Activated B cell treated with CpG ODN at 0.5 μM for 24 hours (primary cell): ENCODE measurements around the gene CUX1. TPM values are rescaled to one million over a fixed set of nuclear protein-coding genes. Genes with fewer than 3 reads are reported as not detected.

Source experiments
- ATAC-seq: fragments of 200-7000 bp; cut with Tn5 transposase; one replicate; pipeline ENCODE4 v1.10.0; 2021; ENCODE audit warnings: low read depth, mild to moderate bottlenecking, moderate library complexity
- CTCF ChIA-PET: fragments of 350-600 bp; sonication (Branson Sonifier 250); formaldehyde crosslinking; loops from one replicate; lab custom pipeline; 2021; ENCODE audit warnings: antibody characterized with exemption; lab: Charles Lee
- POLR2A ChIA-PET: fragments of 350-600 bp; sonication (Branson Sonifier 250); formaldehyde crosslinking; loops from one replicate; lab custom pipeline; 2021; ENCODE audit warnings: antibody characterized with exemption; lab: Charles Lee
- DNase-seq: peaks from one replicate; pipeline ENCODE4 v3.0.0; 2022
- H3K27ac Mint-ChIP-seq: one replicate; pipeline ENCODE4 v1.8.0; 2020; ENCODE audit warnings: mixed read lengths
- H3K27me3 Mint-ChIP-seq: one replicate; pipeline ENCODE4 v1.8.0; 2021; ENCODE audit warnings: mixed read lengths
- H3K36me3 Mint-ChIP-seq: one replicate; pipeline ENCODE4 v1.8.0; 2021; ENCODE audit warnings: low read depth, mixed read lengths
- H3K4me1 Mint-ChIP-seq: one replicate; pipeline ENCODE4 v1.8.0; 2021; ENCODE audit warnings: mixed read lengths
- H3K4me3 Mint-ChIP-seq: one replicate; pipeline ENCODE4 v1.8.0; 2020; ENCODE audit warnings: mild to moderate bottlenecking, mixed read lengths
- H3K9me3 Mint-ChIP-seq: one replicate; pipeline ENCODE4 v1.8.0; 2020; ENCODE audit warnings: mixed read lengths
- intact Hi-C: fragments of 100-400 bp; cut with micrococcal nuclease; formaldehyde crosslinking; loops from one replicate; pipeline ENCODE4 v1.15.1; 2024
- total RNA-seq: library from RNA; stranded (reverse); gene quantifications from 2 replicates; pipeline ENCODE4 v1.2.3, GENCODE V29; 2022
- TF ChIP-seq, protein P1 (sequence below): fragments of 200-600 bp; IDR thresholded peaks from one replicate; pipeline ENCODE4 v1.8.0; 2022; ENCODE audit warnings: antibody characterized with exemption, mild to moderate bottlenecking

CUX1 gene
- total RNA-seq, 1 donor from 2014 or later, result 61.7 TPM

DNA sequence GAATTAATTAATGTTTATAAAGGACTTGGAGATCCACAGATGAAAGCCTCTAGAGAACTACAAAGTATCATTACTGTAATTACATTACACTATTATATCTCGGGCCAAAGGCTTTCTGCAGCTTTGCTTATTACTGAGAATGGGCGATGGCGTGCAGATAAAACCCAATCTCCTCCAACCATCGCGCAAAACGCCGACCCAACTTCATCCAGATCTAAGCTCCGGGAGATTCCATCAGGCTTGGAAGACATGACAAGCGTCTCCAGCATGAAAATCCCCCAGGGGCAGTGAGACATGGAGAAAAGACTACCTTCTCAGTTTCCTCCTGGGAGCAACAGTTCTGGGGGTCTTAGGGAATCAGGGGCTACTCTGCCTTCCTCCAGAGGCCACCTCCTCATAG, 42.2 kb upstream of the CUX1 start:
- H3K4me1 Mint-ChIP-seq, result no peaks in the 10 kb centered on the region
- intact Hi-C loops, result no loop called here
- no peak for ATAC-seq
- peaks cover 16% of the 10 kb centered on the region for H3K27me3 Mint-ChIP-seq
- TF ChIP-seq, protein P1, sequence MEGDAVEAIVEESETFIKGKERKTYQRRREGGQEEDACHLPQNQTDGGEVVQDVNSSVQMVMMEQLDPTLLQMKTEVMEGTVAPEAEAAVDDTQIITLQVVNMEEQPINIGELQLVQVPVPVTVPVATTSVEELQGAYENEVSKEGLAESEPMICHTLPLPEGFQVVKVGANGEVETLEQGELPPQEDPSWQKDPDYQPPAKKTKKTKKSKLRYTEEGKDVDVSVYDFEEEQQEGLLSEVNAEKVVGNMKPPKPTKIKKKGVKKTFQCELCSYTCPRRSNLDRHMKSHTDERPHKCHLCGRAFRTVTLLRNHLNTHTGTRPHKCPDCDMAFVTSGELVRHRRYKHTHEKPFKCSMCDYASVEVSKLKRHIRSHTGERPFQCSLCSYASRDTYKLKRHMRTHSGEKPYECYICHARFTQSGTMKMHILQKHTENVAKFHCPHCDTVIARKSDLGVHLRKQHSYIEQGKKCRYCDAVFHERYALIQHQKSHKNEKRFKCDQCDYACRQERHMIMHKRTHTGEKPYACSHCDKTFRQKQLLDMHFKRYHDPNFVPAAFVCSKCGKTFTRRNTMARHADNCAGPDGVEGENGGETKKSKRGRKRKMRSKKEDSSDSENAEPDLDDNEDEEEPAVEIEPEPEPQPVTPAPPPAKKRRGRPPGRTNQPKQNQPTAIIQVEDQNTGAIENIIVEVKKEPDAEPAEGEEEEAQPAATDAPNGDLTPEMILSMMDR, result no peak
- H3K9me3 Mint-ChIP-seq, result no peaks in the 10 kb centered on the region
- POLR2A ChIA-PET, result no interaction called here
- no peak for DNase-seq
- H3K36me3 Mint-ChIP-seq, result no peaks in the 10 kb centered on the region
- CTCF ChIA-PET, result no interaction called here
- no peak overlapping the region for H3K4me3 Mint-ChIP-seq
- H3K27ac Mint-ChIP-seq, result no peak overlapping the region

GRCh38 chr7:101778026-101778580, 39.3 kb upstream of the CUX1 start:
- Mint-ChIP-seq H3K27me3 (peaks cover 7% of the 10 kb centered on the region), H3K27ac (no peak overlapping the region), H3K4me1 (no peaks in the 10 kb centered on the region), H3K36me3 (no peaks in the 10 kb centered on the region), H3K4me3 (no peak overlapping the region), H3K9me3 (no peaks in the 10 kb centered on the region)
- ChIA-PET POLR2A (no interaction called here), CTCF (no interaction called here)
- intact Hi-C loops, result no loop called here
- ATAC-seq, result no peak
- TF ChIP-seq, protein P1, result no peak
- no peak for DNase-seq

GRCh38 chr7:101779267-101779666, 38.2 kb upstream of the CUX1 start:
- TF ChIP-seq, protein P1, result no peak
- no peaks in the 10 kb centered on the region for H3K9me3 Mint-ChIP-seq
- ChIA-PET POLR2A (interaction anchor here (0.7 kb wide), 1 partner anchor 74 kb away, joined by 3 read pairs; no protein-coding TSS in a partner anchor), CTCF (interaction anchor here (0.6 kb wide), 1 partner anchor 212 kb away, joined by 4 read pairs; no protein-coding TSS in a partner anchor)
- intact Hi-C loops, result no loop called here
- DNase-seq (no peak), ATAC-seq (no peak)
- no peaks in the 10 kb centered on the region for H3K36me3 Mint-ChIP-seq
- peaks cover 7% of the 10 kb centered on the region for H3K27me3 Mint-ChIP-seq
- no peak overlapping the region for H3K27ac Mint-ChIP-seq
- no peak overlapping the region for H3K4me3 Mint-ChIP-seq
- no peaks in the 10 kb centered on the region for H3K4me1 Mint-ChIP-seq

DNA sequence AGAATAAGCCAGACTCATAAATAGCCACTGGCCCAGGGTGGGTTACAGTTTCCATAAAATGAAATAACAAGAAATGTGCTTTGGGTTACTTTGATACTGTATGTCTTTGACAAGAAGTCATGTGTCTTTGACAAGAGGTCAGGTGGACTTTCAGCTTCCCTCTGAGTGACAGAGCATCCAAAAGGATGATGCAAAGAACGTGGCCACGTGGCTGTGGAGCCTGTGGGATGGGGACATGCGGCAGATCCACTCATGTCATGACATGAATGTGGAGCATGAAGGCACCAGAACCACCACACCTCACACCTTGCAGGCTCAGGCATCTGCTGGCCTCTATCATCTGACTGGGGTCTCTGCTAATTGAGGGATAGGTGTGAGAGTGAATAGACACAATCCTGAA, 37.1 kb upstream of the CUX1 start:
- no peaks in the 10 kb centered on the region for H3K9me3 Mint-ChIP-seq
- ChIA-PET POLR2A (no interaction called here), CTCF (no interaction called here)
- H3K4me1 Mint-ChIP-seq, result no peaks in the 10 kb centered on the region
- ATAC-seq, result no peak
- H3K27ac Mint-ChIP-seq, result no peak overlapping the region
- intact Hi-C loops, result no loop called here
- no peak overlapping the region for H3K4me3 Mint-ChIP-seq
- peaks cover 4% of the 10 kb centered on the region for H3K27me3 Mint-ChIP-seq
- no peak for DNase-seq
- H3K36me3 Mint-ChIP-seq, result no peaks in the 10 kb centered on the region
- TF ChIP-seq, protein P1, result no peak

DNA sequence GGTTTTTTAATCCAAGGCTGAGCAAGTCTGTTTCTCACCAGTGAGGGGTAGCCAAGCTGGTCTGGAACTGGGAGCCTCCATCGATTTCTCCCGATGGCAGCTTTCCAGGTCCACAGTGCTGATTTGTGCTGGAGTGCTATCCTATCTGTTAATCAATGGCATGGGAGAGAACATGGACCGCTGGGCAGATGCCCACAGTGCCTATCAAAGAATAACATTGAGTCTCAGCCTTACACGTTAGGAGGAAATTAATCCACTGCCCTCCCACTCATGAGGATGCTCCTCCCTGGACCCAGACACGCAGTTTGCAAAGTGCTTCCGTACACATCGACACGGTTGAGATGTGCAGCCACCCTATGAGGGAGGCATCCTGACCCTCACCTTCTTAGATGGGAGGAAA, 36.0 kb upstream of the CUX1 start:
- H3K27ac Mint-ChIP-seq, result no peak overlapping the region
- DNase-seq (no peak), ATAC-seq (no peak)
- H3K27me3 Mint-ChIP-seq, result peaks cover 4% of the 10 kb centered on the region
- H3K4me3 Mint-ChIP-seq, result no peak overlapping the region
- intact Hi-C loops, result no loop called here
- POLR2A ChIA-PET, result no interaction called here
- CTCF ChIA-PET, result no interaction called here
- no peaks in the 10 kb centered on the region for H3K4me1 Mint-ChIP-seq
- no peaks in the 10 kb centered on the region for H3K9me3 Mint-ChIP-seq
- no peaks in the 10 kb centered on the region for H3K36me3 Mint-ChIP-seq
- TF ChIP-seq, protein P1, result no peak
